Measurements from ENCODE around the gene MACC1.

- no peak for TF ChIP-seq CTCF (conservative IDR thresholded peaks at IDR 0.05; ENCODE audit: low read depth, low read length)
- no peak for TF ChIP-seq EZH2 (IDR thresholded peaks at IDR 0.05; ENCODE audit: low read length, unreplicated experiment)
- no peak for TF ChIP-seq EZH2phosphoT487 (IDR thresholded peaks at IDR 0.05; ENCODE audit: borderline replicate concordance, low read length)
Observed at GRCh38 chr7:20220921-20221547, 3.9 kb upstream of the MACC1 start.

Measured in PC-3 (cell line).